Endothelial cell of umbilical vein (primary cell): Measurements from ENCODE around the gene TNIK.

ENCODE experiments used
- EZH2 ChIP-seq: IDR thresholded peaks from 2 replicates; pipeline ENCODE4 v1.6.1; 2012; ENCODE audit warnings: borderline replicate concordance, low read depth, mild to moderate bottlenecking, moderate library complexity, low read length, inconsistent platforms; ENCODE audit not compliant: severe bottlenecking
- FOS ChIP-seq: IDR thresholded peaks from 2 replicates; pipeline ENCODE4 v1.6.1; 2011; ENCODE audit warnings: mild to moderate bottlenecking, low read length, moderate library complexity, borderline replicate concordance; ENCODE audit not compliant: insufficient read depth
- GATA2 ChIP-seq: IDR thresholded peaks from 2 replicates; pipeline ENCODE4 v1.7.0; 2011; ENCODE audit warnings: low read depth, mild to moderate bottlenecking, moderate library complexity, mixed read lengths, low read length; ENCODE audit not compliant: insufficient read length, insufficient read depth
- JUN ChIP-seq: IDR thresholded peaks from 2 replicates; pipeline ENCODE4 v1.6.1; 2011; ENCODE audit warnings: borderline replicate concordance, low read depth; ENCODE audit not compliant: insufficient read length, insufficient read depth
- MAX ChIP-seq: IDR thresholded peaks from 2 replicates; pipeline ENCODE4 v1.6.1; 2011; ENCODE audit not compliant: insufficient read depth, insufficient read length
- MYC ChIP-seq: IDR thresholded peaks from one replicate; pipeline ENCODE4 v1.6.1; 2011; ENCODE audit warnings: mild to moderate bottlenecking, low read depth, low read length
- POLR2A ChIP-seq: IDR thresholded peaks from 2 replicates; pipeline ENCODE4 v1.6.1; 2012; ENCODE audit warnings: low read depth, mild to moderate bottlenecking, control low read depth, low read length
- POLR2AphosphoS5 ChIP-seq: IDR thresholded peaks from 2 replicates; pipeline ENCODE4 v1.6.1; 2012; ENCODE audit warnings: low read depth, mild to moderate bottlenecking, control low read depth, low read length, moderate library complexity; ENCODE audit not compliant: insufficient read depth
- TF ChIP-seq, protein P1 (sequence below), 2 donors: IDR thresholded peaks; 1 replicate in 1 of 2; 2 replicates in 1 of 2; pipeline ENCODE4 v1.5.1; 2011; ENCODE audit warnings: low read length in 2 of 2, mild to moderate bottlenecking in 2 of 2, moderate library complexity in 2 of 2, control low read depth in 1 of 2, inconsistent platforms in 1 of 2, low read depth in 1 of 2; ENCODE audit not compliant: insufficient read depth in 1 of 2; ENCODE audit errors: extremely low read depth in 1 of 2

GRCh38 chr3:171306631-171307030 is 153.6 kb downstream of the TNIK start:
- TF ChIP-seq, protein P1, sequence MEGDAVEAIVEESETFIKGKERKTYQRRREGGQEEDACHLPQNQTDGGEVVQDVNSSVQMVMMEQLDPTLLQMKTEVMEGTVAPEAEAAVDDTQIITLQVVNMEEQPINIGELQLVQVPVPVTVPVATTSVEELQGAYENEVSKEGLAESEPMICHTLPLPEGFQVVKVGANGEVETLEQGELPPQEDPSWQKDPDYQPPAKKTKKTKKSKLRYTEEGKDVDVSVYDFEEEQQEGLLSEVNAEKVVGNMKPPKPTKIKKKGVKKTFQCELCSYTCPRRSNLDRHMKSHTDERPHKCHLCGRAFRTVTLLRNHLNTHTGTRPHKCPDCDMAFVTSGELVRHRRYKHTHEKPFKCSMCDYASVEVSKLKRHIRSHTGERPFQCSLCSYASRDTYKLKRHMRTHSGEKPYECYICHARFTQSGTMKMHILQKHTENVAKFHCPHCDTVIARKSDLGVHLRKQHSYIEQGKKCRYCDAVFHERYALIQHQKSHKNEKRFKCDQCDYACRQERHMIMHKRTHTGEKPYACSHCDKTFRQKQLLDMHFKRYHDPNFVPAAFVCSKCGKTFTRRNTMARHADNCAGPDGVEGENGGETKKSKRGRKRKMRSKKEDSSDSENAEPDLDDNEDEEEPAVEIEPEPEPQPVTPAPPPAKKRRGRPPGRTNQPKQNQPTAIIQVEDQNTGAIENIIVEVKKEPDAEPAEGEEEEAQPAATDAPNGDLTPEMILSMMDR (IDR thresholded peaks at IDR 0.05; ENCODE audit: extremely low read depth in 1 of 2, insufficient read depth in 1 of 2, low read depth in 1 of 2, low read length in 2 of 2): no peak
- TF ChIP-seq EZH2 (no peak), POLR2A (no peak), JUN (no peak), FOS (no peak), MAX (no peak), POLR2AphosphoS5 (no peak), MYC (no peak), GATA2 (no peak)
